ENCODE data around the gene KNG1.
"Not testable (repeated sequence)": the region's sequence is repeated elsewhere in the genome, so short reads cannot be mapped to it uniquely, and the experiment has no call there.

KNG1 gene

DNA sequence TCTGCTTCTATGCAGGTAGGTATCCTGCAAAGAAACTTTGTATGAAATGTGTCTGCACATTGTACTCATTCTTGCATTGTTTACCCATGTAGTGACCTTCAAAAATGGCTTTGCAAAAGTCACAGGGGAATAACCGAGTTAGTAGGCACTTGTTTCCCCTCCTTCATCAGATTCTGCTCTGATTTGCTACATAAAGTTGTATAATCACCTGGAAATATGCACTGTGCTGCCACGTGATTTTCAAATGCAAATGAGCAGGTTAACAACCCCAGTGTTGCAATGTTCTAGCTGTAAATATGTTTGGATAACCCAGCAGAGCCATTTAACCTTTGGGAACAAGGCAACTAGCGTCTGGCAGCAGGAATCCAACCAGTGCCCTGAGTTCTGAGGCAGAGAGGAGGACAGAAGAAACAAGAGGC lies at the start of gene KNG1:
Gene KNG1, plus strand, starts transcription at position 321 of the 419 bp plus-strand sequence. CDS start 184 bp downstream, outside the sequence.
- no peak for DNase-seq
- intact Hi-C loops (cut with DNase I), result no loop called here

- intact Hi-C loops (cut with DNase I), result no loop called here
- no peak for DNase-seq
Observed at GRCh38 chr3:186668426-186668825, 48.7 kb upstream of the KNG1 start.

DNA sequence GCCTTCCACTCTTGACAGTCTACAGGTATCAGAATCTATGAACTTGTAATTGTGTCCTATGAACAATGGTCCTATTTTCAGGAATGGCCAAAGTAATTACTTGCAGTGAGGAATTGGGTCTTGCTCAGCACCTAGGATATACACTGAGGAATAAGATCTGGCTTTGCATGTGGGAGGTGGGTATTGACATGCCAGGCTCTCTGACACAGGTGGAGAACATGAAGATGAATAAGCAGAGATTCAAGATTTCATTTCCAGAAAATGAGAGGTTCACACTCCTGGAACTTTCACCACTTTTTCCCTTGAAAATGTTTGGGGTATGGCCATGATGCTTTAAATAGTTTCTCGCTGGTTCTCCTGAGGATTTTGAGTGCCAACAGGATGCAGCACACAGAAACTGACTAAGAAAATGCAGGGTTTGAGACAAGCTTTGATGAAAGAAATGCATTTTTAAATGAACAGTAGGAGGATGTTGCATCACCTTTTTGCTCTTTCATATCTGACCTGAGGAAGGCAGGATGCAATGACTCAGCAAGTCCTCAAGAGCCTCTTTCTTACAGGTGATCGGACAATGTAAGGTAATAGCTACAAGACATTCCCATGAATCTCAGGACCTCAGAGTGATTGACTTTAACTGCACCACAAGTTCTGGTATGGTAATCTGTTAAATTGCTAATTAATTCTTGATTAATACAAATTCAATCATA lies 47.6 kb upstream of the KNG1 start:
- intact Hi-C loops (cut with DNase I), result no loop called here
- DNase-seq, result no peak

GRCh38 chr3:186670155-186670554 lies 47.0 kb upstream of the KNG1 start:
- intact Hi-C loops (cut with DNase I), result no loop called here
- DNase-seq, result no peak

- intact Hi-C loops (cut with DNase I), result no loop called here
- no peak for DNase-seq
Observed at GRCh38 chr3:186671051-186671450, 46.1 kb upstream of the KNG1 start.

- intact Hi-C loops (cut with DNase I), result no loop called here
Observed at GRCh38 chr3:186678604-186679003, 38.6 kb upstream of the KNG1 start.

GRCh38 chr3:186679151-186679550 lies 38.0 kb upstream of the KNG1 start:
- intact Hi-C loops (cut with DNase I), result no loop called here
- DNase-seq, result no peak

More at GRCh38 chr3:186678604-186679003, 38.6 kb upstream of the KNG1 start:
- no peak for DNase-seq

GRCh38 chr3:186680869-186681268 lies 36.3 kb upstream of the KNG1 start:
- DNase-seq, result no peak
- intact Hi-C loops (cut with DNase I), result no loop called here

- no peak for DNase-seq
- intact Hi-C loops (cut with DNase I), result no loop called here
Observed at GRCh38 chr3:186682812-186683211, 34.3 kb upstream of the KNG1 start.

DNA sequence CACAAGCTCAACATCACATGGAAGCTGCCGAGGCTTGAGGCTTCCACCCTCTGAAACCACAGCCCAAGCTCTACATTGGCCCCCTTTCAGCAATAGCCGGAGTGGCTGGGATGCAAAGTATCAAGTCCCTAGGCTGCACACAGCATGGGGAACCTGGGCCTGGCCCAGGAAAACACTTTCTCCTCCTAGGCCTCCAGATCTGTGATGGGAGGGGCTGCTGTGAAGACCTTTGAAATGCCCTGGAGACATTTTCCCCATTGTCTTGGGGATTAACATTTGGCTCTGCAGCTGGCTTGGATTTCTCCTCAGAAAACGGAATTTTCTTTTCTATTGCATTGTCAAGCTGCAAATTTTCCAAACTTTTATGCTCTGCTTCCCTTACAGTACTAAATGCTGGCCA lies 33.2 kb upstream of the KNG1 start:
- intact Hi-C loops (cut with DNase I), result no loop called here

GRCh38 chr3:186686475-186686874 lies 30.7 kb upstream of the KNG1 start:
- intact Hi-C loops (cut with DNase I); DNase-seq: not testable (repeated sequence)

More for the DNA sequence above, 33.2 kb upstream of the KNG1 start:
- no peak for DNase-seq

DNA sequence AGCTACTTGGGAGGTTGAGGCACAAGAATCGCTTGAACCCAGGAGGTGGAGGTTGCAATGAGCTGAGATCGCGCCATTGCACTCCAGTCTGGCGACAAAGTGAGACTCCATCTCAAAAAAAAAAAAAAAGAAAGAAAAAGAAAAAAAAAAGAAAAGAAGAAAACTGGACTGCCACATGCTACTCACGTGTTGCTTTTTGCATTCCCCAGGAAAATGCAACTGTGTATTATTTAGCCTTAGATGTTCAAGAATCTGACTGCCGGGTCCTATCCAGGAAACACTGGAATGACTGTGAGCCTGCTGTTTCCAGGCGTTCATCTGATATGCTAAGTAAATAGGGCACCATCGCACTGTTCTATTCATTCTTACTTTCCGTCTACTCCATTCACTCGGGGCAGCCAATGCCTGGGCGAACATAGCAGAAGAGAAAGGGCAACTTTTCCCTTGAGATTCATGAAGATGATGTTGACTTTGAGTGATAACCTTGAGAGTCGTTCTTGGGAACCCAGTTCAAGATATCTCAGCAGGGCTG lies 30.0 kb upstream of the KNG1 start:
- no peak for DNase-seq
- intact Hi-C loops (cut with DNase I), result no loop called here

GRCh38 chr3:186690304-186690703 lies 26.9 kb upstream of the KNG1 start:
- DNase-seq; intact Hi-C loops (cut with DNase I): not testable (repeated sequence)

DNA sequence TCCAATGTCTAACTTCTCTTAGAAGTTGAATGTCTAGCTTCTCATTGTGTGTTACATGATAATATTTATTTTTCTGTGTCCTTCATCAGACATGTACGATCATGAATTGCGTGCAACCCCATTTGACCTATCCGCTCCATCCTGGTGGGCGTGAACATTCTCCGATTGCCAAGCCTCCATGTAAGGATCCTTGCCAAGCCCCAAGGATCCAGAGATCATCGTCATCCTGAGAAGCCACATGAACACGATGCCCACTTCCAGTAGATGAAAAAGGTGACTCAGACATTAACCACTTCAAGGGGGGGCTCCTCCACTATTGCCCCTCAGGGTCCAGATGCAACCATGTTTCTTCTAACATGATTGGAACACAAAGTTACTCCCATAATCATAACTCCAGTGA lies 25.5 kb upstream of the KNG1 start:
- no peak for DNase-seq
- intact Hi-C loops (cut with DNase I), result no loop called here

- intact Hi-C loops (cut with DNase I), result no loop called here
- DNase-seq, result no peak
Observed at GRCh38 chr3:186693843-186694242, 23.3 kb upstream of the KNG1 start.

DNA sequence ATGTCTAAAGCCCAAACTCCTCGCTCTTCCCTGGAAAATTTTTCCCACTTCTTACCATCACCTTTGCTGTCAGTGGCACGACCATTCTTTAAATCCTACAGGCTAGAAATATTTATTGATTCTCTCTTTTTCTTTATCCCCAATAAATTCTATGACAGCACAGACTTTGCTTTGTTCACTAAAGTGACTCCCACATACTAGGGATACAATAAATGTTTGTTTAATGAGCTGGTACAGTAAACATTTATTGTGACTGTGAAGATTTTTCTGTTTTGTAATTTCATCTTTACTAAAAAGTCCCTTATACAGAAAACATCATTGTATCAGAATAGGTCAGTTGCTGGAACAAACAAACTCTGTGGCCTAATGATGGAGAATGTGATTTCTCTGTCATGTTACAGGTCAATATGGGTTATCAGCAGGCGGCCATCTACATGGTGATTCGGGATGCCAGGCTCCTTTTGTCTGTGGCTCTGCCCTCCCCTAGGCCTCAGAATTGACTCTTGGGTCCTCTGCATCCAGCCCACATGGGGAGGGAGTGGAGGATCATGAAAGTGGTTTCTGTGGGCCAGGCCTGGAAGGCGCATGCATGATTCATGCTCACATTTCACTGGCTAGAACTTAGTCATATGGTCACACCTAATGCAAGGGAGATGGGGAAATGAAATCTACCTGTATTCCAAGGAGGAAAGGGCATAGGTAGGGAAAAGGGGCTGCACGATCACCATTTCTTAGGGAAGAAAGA lies 22.7 kb upstream of the KNG1 start:
- no peak for DNase-seq
- intact Hi-C loops (cut with DNase I), result no loop called here

GRCh38 chr3:186696522-186696921 lies 20.6 kb upstream of the KNG1 start:
- intact Hi-C loops (cut with DNase I), result no loop called here
- no peak for DNase-seq

DNA sequence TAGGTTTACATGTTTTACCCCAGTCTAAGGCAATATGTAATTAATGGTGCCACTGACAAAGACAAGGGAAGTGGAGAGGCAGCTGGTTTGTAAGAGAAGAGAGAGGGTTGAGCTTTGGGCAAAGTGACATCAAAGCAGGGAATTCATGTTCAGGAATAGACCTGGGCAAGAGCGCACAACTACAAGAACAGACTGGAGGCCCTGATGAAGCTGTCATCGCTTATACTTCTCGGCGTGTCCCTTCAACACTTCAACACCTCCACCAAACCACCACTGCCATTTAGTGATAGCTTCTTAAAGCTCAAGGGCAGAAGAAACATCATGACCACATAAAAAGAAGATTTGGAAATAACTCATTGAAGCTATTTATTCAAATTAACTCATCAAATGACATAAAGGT lies 19.6 kb upstream of the KNG1 start:
- intact Hi-C loops (cut with DNase I), result no loop called here
- DNase-seq, result no peak

GRCh38 chr3:186700267-186700666 lies 16.9 kb upstream of the KNG1 start:
- no peak for DNase-seq
- intact Hi-C loops (cut with DNase I), result no loop called here

DNA sequence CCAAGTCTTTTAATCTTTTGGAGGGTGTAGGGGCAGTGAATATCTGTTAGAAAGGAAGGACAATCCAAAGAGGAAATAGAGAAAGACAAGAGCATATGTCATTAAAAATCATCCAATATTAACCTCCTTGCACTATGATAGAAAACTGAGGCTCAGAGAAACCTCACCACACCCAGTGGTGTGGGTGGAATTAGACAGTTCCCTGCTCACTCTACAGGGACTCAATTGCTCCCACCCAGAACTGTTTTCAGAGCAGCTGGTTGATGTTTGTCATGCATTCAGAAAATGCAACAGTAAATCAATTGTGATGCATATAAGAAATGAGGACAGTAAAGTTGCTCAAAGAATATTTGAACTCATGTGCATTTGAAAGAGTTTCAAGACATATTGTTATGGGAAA lies 14.7 kb upstream of the KNG1 start:
- intact Hi-C loops (cut with DNase I), result not testable (repeated sequence)

More for the DNA sequence above, 14.7 kb upstream of the KNG1 start:
- DNase-seq, result peak in 6 of 42 donors; percentile 7 to 56 (median 12)

Data from head of caudate nucleus (tissue), 42 donors.